HG03442 (cell line): ENCODE measurements around the gene MAST4.

ENCODE experiments used
- ATAC-seq: cut with Tn5 transposase; IDR thresholded peaks from one replicate; pipeline ENCODE4 v1.9.1; 2021; ENCODE audit warnings: mild to moderate bottlenecking, moderate library complexity; ENCODE audit not compliant: unreplicated experiment

The MAST4 gene

DNA sequence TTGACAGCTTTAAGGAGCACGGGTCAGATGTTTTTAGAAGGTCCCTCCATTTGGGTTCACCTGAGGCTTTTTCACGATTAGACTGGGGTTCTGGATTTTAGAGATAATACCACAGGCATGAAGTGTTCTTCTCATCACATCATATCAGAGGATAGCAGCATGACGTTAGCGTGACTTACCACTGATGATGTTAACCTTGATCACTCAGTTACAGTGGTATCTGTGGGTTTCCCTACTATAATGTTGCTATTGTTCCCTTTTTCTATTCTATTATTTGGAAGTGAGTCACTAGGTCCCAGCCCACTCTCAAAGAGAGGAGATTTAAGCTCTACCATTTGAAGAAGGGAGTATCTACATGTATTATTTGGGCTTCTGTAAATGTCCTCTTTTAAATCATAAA lies 300.0 kb downstream of the MAST4 start:
- ATAC-seq: no peak

DNA sequence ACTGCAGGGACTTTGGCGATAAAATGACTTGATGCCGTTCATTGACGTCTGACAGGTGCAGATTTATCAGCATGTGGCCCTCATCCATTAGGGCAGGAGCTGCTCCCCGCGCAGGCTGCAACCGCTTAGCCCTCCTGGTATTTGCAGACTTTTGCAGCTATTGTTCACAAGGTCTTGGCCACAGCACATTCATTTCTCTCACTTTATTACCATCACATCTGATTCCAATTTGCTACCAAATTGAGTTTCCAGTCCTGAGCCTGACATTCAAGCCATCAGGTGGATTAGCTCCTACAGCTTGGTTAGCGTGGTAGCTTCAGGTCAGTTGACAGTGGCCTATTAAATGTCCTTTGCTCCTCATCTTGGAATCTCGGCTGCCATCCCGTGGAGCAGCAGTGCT lies 301.2 kb downstream of the MAST4 start:
- no peak for ATAC-seq

DNA sequence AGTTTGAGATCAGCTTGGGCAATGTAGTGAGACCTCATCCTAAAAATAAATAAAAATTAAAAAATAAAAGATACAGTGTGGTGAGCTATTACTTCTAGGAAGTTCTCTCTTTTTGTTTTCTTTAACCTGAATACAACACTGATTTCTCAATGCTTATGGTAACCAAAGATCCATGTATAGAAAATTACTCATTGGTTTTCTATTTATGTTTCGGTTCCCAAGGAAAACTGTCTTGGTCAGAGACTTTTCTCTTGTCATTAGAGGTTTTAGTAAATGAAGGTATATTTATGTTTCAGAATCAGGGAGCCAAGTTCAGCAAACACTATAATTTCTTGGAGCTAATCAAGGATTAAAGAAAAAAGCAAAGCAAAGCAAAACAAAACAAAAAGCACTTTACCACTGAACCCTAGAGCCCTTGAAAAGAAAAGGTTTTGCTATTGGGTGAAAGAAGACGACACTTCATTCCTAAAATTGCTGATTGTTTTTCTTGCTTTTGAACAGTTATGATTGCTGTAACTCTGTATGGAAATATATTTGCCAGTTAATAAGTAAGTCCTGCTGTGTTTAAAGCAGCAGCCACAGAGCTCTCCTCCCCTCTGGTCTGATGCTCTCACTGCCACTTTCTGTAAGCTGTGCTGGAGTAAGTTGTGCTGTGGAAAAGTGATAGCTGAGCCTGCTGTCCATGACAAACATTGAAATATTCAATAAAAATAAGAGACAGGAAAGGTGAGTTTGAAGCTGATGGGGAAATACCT lies 302.2 kb downstream of the MAST4 start:
- ATAC-seq: no peak

DNA sequence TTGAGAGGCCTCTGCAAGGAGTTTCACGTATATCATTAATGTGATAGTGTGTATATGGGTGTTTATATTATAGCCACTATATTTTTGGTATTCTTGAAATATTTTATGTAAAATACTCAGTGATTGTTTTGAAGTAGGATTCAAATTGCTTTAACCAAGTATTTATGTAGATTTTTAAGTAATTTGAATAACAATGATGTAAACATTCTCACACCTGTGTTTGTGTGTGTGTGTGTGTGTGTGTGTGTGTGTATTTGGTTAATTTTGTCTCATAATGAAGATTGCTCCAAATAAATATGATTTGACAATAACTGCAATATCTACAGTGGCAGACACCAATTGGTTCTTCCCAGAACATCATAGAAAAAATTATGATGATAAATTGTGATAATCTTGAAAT lies 307.0 kb downstream of the MAST4 start:
- no peak for ATAC-seq

DNA sequence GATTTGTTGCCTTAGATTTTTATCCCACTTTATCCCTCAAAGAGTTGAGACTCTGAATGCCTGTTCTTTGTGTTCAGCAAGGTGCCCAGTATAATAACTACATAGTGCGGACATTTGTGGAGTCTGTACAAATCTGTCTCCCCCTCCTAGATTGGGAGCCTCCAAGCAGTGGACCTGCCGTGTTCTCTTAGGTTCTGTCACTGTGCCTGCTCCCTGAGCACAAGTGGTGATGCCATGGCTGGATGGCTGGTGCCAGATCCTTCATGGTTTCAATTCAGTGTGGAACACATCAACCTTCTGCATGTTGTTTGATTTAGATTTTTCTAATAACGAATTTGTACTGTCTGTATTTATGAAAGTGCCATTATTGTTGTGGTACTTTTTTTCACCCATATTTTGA lies 307.5 kb downstream of the MAST4 start:
- ATAC-seq: no peak

DNA sequence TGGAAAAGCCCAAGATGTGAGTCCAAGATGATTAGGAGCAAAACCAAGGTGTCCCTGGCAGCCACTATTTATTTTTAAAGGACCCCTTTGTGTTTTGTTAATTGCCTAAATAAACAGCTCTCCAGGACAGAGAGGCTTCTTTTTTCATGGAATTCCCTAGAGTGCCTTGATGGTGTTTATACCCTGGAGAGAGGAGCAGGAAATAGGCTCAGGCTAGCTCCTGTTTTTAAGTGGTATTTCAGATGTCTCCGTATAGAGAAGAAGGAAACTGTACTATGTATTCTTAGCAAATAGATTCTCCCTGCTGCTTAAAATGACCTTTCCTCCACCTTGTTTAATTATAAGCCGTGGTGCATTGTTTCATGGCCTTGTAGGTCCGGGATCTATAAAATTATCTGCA lies 308.0 kb downstream of the MAST4 start:
- ATAC-seq: no peak

DNA sequence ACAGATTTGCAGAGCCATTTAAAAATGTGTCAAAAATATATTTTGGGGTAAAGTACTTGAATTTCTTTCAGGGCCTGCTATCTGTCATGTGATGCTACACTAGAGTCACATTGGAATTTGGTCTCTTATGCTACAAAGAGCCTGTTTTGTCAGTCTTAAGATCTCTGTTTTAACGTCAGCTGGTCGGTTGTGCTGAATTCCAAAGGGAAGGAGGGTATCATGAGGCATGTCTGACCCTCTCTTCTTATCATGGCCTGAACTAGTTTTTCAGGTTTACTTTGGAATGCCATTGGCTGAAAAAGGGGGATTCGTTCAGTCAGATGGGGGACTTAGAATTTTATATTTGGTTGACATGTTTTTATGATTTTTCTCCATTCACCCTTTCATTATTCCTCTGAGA lies 309.8 kb downstream of the MAST4 start:
- no peak for ATAC-seq

DNA sequence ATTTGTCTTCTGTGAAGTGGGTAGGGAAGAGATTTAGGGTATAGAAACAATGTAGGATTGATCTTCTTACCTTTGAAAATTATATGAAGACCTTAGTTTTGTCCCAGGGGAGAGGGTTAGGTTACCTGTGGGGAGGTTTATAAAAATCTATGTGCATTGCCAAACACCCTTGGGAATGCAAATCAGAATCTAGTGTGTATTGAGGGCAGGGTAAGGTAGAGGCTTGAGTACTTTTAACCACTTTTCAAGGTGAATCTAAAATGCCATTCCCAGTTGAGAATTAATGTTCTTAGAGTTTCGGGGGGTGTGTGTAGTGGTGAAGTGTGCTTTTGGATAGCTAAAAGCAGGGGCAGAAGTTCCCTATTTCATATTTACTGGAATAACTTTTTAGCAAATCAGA lies 312.0 kb downstream of the MAST4 start:
- ATAC-seq: no peak

DNA sequence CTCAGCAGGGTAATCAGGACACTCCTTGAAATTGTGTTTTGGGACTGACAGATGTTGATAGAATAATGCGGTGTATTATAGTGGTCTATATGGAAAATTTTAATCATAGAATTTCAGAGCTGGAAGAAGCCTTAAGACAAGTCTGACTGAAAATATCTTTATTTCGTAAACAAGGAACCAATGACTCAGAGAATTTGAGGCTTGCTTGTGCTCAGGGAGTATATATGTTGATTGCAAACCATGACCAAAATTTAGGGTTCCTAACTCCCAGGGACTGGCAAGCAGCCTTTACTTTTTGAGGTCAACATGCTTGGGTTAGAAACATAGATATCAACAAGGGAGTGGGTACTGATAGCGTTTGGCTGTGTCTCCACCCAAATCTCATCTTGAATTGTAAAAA lies 313.2 kb downstream of the MAST4 start:
- no peak for ATAC-seq

DNA sequence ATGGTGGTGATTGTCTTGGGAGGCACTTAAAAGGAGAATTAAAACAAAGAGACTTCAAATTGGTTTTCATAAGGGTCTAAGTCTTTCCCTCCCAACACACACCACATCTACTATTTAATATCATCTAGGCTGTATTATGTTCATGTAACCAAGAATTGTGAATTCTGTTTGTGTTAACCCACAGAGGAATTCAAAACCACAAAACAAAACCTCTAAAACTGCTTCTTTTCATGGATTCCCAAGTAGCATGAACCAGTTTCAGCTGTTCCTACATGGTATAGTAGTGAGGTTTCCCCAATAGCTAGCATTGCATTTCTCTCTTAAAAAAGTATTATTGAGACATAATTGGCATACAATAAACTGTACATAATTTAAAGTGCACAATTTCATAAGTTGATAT lies 316.6 kb downstream of the MAST4 start:
- no peak for ATAC-seq

DNA sequence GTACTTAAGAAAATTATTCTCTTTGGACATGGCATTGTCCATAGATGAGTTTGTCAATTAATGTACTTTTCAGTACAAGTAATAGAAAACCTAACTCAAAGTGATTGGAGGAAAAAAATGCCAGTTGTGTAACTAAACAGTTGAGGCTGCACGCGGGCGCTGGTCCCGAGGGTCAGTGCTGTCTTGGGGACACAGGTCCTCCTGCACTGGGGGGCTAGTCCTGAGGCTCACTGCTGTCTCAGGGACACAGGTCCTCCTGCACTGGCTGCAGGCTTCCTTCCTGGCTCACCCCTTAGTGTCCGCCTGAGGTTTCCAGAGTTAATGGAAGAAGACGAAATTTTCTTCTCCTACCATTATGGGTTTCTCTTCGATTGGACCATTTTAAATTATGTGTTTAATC lies 319.3 kb downstream of the MAST4 start:
- ATAC-seq: no peak

DNA sequence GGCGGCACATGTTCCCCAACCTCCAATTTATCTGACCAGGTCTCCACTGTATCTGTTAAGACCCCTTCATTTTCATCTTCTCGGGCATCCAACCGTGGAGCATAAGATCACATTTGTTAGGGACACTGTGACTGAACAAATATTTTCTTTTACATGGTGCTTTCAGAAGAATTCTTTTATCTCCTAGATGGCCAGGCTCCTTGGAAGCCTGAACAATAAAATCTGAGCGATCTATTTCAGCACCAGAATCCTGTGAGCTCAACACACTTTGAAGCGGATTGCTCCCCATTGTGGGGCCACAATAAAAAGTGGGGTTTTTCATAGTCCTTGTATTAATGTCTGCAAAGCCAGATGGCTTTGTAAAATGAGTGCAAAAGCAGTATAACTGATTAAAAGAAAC lies 326.7 kb downstream of the MAST4 start:
- no peak for ATAC-seq

DNA sequence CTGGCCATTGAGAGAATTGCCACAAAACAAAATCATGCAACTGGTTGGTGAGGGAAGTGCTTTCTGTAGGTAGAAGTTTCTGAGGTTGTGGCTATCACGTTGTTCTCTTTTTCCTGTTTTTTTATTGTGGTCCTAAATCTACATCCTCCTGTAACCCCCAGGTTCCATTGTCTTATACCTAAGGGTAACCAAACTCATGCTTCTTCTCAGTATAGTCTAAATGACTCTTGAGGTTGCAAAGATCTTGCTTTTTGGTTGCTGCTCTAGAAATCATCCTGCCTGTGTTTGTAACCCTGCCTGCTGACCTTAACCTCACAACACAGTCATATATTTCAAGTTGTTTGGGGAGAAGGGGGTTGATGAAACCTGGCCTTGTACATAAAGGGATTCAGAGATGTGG lies 327.3 kb downstream of the MAST4 start:
- no peak for ATAC-seq

DNA sequence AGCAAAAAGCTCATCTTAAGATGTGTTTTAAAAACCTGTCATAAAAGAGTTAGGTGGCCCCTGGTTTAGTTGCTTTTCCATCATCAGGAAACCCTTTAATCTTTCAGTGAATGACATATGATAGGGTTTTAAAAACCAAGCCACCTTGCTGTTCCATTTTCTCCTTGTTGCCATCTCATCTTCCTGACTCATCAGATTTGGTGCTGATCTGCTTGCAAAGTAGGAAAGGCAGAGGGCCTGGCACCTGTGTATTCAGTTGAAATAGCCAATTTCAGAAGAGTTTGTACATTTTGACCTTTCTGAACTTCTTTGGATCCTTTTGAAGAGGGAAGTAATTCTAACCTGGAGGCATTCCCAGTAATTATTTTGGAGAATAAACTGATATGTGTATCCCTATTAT lies 327.7 kb downstream of the MAST4 start:
- no peak for ATAC-seq

DNA sequence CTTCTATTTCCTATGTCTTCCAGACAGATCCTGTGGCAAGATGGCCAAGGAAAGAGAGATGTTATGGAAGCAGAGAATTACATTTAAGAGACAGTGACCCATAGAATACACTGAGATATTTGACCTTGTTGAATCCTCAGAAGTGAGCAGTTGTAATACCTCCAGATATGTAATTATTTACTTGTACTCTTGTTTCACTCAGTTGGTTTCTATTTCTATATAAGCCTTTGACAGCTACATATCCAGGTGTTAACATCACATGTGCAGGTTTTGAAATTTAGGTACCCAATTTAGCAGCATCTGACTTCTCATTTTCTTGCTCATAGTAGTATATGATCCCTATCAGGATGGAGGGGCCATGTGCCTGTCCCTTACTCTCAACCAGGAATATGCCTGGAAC lies 330.9 kb downstream of the MAST4 start:
- no peak for ATAC-seq

DNA sequence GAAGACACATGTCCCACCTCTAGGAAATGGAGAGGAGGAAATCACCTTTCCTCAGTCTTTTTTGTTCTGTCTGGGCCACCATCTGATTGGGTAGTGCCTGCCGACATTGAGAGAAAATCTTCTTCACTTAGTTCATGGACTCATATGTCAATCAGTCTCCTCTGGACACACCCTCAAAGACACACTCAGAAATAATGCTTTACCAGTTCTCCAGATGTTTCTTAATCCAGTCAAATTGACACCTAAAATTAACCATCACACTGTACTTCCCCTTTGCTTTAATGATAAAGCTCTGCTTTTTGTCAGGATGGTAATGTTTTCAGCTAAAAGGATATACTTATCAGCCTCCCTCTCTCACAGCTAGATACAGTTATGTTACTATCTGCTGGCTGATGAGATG lies 333.1 kb downstream of the MAST4 start:
- no peak for ATAC-seq

DNA sequence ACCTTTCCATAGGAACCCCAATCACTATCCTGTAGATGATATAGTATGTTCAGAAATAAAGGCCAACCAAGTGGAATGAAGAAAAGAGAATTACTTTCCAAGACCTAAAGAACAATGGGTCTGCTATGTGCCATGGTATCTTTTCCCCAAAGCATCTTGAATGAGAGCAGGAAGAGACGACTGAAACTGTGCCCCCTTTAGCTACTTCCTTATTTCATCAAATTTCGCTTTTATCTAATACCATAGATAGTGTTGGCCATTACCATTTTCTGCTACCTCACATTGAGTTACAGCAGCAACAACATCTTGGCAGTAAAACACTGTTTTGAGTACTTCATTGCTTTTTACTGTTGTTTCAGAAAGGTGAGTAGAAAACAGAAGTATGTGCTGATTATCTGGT lies 333.8 kb downstream of the MAST4 start:
- no peak for ATAC-seq

DNA sequence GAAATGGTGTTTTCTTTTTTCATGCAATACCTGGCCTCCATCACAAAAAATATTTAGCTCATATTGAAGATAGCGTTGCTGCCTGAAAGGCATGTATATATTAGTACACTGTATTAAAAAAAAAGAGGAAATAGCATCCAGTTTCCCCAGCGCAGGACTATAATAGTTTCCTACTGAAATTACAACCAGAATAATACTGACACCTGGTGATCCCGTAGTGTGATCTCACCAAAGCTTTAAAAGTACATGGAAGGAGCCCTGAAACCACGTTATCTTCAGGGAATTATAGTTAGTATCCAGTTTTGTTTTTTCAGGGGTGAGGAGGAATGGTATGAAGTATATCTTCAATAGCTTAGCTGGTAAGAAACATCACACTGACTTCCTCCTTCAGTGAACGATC lies 335.5 kb downstream of the MAST4 start:
- no peak for ATAC-seq

DNA sequence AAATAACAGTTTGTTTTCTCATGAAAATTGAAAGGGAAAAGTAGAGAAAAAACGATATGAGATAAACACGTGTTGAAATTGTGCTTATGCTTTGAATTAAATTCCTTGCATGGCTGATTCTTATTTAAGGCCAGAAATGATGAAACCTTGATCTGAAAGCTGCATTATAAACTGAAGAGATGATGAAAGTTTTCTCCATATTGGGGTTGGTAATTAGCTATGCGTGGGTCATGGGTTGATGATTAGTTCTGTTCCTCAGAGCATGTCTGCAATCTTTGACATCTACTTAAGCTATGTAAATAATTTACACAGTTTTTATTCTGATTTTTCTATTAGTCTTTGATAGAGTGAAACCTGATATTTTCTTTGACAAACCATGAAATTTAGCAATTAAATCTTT lies 336.3 kb downstream of the MAST4 start:
- no peak for ATAC-seq

DNA sequence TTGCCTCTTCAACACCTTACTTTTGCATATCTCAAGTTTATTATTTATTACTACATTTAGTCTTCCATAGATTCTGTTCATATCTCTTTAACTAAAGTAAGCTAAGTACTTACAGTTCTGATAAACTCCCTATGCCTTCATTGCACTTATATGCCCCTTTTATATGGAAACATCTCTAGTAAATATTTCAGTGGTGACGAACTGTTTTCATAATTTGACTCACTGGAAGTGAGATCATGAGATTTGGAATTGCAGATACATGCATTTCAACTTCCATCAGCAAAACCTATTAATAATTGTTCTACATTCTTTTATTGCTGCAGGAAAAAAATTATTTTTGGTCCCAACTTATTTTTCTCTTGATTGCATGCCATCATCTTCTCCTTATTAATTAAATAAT lies 336.9 kb downstream of the MAST4 start:
- ATAC-seq: no peak

DNA sequence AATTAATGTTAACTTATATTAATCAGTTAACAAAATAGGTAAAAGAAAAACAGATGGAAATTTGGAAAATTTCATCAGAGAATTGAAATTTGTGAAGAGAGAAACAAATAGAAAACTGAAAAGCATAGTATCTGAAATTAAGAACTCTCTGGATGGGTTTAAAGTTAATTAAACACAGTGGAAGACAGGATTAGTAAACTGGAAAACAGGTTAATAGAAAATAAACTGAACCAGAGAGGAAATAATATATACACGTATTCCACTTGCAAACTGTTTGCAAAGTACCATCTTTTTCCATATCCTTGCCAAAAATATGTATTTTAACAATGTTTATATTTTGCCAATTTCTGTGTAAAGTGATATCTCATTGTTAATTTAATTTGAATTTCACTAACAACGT lies 342.9 kb downstream of the MAST4 start:
- ATAC-seq: no peak

DNA sequence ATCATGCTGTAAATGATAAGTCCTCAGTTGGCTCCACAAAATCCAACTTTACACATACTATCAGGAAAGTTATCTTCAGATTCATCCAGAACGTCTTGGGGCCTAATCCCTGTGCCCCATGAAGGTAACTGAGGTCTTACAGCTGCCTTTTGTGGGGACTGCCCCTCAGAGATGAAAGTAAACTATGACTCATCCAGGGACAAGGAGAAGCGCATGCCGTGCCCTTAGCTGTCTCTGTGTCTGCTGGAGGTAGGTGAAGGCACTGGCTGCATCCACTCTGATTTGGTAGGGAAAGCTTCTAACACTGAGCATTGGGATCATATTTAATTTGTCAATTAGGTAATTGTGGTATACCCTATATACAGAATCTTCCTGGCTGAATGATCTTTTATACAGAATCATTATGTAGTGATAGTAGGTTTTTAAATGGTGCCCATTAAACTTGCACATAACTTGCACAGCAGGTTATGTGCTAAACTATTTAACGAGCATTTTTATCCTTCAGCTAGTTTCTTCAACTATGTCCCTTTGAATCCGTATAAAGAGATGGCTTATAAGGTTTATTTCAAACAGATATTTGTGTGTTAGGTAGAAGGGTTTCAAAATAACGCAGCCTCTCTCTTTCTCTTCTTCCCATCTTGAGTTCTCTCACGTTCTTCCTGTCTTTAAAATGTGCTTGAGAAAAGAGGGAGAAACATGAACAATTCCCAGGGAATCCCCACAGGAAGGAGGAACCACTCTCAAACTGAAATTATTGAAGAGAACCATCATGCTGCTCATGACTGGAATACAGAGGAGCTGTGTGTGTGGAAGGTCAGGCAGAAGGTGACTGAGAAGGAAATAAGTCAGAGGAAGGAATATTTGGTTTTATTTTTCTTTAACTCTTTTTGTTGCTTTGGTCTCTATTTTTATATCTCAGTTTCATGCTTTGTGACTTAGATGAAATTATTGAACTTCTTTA lies 349.5 kb downstream of the MAST4 start:
- peak; percentile 100 for ATAC-seq
